Vagina (tissue), 2 donors: ENCODE results near the gene RUVBL2. TPM values are rescaled to one million over a fixed set of nuclear protein-coding genes. Genes with fewer than 3 reads are reported as not detected.

Experiments
- DNase-seq, 2 donors: peaks; one replicate each; pipeline ENCODE4 v3.0.0-alpha.2; 2017; ENCODE audit errors: extremely low spot score in 2 of 2
- H3K27ac ChIP-seq: fragments of 200-600 bp; sonication (generic); one replicate; pipeline ENCODE4 v1.5.1; 2019
- H3K27me3 ChIP-seq: fragments of 200-600 bp; sonication (generic); one replicate; pipeline ENCODE4 v1.5.1; 2019
- H3K36me3 ChIP-seq, 2 donors: fragments of 200-600 bp; sonication (generic); one replicate each; pipeline ENCODE4 v1.5.1; 2017 to 2019
- H3K4me1 ChIP-seq: fragments of 200-600 bp; sonication (generic); one replicate; pipeline ENCODE4 v1.5.1; 2019
- H3K4me3 ChIP-seq, 2 donors: fragments of 200-600 bp; sonication (generic); 1 replicate in 1 of 2; 2 replicates in 1 of 2; pipeline ENCODE4 v1.5.1; 2016 to 2019
- H3K9me3 ChIP-seq: fragments of 200-600 bp; sonication (generic); one replicate; pipeline ENCODE4 v1.5.1; 2019
- POLR2A ChIP-seq, 2 donors: fragments of 450-650 bp; IDR thresholded peaks; one replicate each; pipeline ENCODE4 v1.6.1; 2017; ENCODE audit warnings: antibody characterized with exemption in 2 of 2, mild to moderate bottlenecking in 2 of 2, moderate library complexity in 2 of 2
- POLR2AphosphoS5 ChIP-seq, 2 donors: sonication (generic); formaldehyde crosslinking; IDR thresholded peaks; one replicate each; pipeline ENCODE4 v1.9.0; 2017; ENCODE audit warnings: antibody characterized with exemption in 2 of 2, mild to moderate bottlenecking in 2 of 2, low read depth in 1 of 2; ENCODE audit not compliant: insufficient read depth in 1 of 2
- intact Hi-C: fragments of 100-400 bp; cut with DNase I; formaldehyde crosslinking; loops from one replicate; pipeline ENCODE4 v1.15.1; 2023
- total RNA-seq: library from RNA; depleted of rRNA; stranded (reverse); fragments of >200 nt; gene quantifications from one replicate; pipeline ENCODE4 v1.2.3, GENCODE V29; 2016
- TF ChIP-seq, protein P1 (sequence below), 3 experiments: fragments of 450-650 bp in 2 of 3; fragments of 200-600 bp in 1 of 3; sonication (generic) in 1 of 3; IDR thresholded peaks; one replicate each; pipeline ENCODE4 v1.5.1; 2017 to 2019; ENCODE audit warnings: antibody characterized with exemption in 3 of 3, mild to moderate bottlenecking in 2 of 3, moderate library complexity in 2 of 3

Gene RUVBL2
- total RNA-seq, 1 donor from 2014 or later: 100 TPM

DNA sequence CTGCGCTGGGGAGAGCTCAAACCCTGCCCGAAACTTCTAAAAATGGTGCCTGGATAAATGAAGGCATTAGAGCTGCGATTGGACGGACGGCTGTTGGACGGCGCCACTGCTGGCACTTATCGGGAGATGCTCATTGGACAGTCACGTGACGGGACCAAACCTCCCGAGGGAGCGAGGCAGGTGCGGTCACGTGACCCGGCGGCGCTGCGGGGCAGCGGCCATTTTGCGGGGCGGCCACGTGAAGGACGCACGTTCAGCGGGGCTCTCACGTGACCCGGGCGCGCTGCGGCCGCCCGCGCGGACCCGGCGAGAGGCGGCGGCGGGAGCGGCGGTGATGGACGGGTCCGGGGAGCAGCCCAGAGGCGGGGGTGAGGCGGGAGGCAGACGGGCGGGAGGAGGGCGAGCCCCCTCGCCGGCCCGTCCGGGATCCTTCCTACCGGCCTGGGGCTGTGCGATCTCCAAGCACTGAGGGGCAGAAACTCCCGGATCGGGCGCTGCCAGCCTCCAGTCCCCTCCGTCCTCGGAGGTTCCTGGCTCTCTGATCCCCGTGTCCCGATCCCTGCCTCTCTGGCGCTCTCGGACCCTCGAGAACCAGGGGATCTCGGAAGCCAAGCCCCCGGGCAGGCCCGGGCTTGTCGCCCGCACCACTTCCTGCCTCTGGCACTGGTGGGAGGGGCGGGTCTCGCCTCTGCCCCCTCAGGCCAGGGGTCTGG lies 38.9 kb upstream of the RUVBL2 start, which contains the start of gene BAX:
Gene BAX (plus strand): TSS at position 281 of the 713 bp plus-strand sequence. CDS start 54 bp downstream, at position 335.
- intact Hi-C loops: loop anchor here (5.0 kb wide), 1 partner anchor 47 kb away; no protein-coding TSS in a partner anchor
- peaks cover 17% of the 10 kb centered on the region for H3K4me1 ChIP-seq
- H3K27me3 ChIP-seq: no peaks in the 10 kb centered on the region
- TF ChIP-seq POLR2AphosphoS5 (IDR thresholded peaks at IDR 0.05; ENCODE audit: insufficient read depth in 1 of 2, low read depth in 1 of 2) (peak; percentile 63 to 89), POLR2A (IDR thresholded peaks at IDR 0.05) (peak in 1 of 2 donors; percentile 58)
- TF ChIP-seq, protein P1, sequence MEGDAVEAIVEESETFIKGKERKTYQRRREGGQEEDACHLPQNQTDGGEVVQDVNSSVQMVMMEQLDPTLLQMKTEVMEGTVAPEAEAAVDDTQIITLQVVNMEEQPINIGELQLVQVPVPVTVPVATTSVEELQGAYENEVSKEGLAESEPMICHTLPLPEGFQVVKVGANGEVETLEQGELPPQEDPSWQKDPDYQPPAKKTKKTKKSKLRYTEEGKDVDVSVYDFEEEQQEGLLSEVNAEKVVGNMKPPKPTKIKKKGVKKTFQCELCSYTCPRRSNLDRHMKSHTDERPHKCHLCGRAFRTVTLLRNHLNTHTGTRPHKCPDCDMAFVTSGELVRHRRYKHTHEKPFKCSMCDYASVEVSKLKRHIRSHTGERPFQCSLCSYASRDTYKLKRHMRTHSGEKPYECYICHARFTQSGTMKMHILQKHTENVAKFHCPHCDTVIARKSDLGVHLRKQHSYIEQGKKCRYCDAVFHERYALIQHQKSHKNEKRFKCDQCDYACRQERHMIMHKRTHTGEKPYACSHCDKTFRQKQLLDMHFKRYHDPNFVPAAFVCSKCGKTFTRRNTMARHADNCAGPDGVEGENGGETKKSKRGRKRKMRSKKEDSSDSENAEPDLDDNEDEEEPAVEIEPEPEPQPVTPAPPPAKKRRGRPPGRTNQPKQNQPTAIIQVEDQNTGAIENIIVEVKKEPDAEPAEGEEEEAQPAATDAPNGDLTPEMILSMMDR (IDR thresholded peaks at IDR 0.05): peak in 1 of 3 experiments; percentile 28
- peak within 1 kb of the TSS; percentile 62 to 67 for H3K4me3 ChIP-seq
- H3K9me3 ChIP-seq: no peaks in the 10 kb centered on the region
- DNase-seq: peak in 1 of 2 donors; percentile 94
- H3K36me3 ChIP-seq: no peaks in the 10 kb centered on the region
- H3K27ac ChIP-seq: peak within 1 kb of the TSS; percentile 89

DNA sequence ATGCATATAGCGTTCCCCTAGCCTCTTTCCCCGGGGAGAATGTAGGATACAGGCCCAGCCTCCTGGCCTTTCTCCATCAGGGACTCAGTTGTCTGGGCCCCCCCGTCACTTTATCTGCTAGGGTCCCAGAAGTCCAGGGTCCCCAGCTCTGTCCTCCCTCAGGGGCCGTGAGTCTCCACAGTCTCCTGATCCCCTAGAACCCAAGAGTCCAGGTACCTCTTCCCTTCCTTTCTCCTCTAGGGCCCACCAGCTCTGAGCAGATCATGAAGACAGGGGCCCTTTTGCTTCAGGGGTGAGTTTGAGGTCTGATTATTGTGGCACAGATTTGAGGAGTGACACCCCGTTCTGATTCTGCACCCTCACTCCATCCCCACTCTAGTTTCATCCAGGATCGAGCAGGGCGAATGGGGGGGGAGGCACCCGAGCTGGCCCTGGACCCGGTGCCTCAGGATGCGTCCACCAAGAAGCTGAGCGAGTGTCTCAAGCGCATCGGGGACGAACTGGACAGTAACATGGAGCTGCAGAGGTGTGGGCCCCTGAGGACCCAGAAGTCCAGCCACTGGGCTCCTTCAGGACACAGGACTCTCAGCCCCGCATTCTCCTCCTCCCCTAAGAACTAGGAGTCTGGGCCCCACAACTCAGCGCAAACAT lies 38.3 kb upstream of the RUVBL2 start:
- peak overlapping the region; percentile 62 to 67 for H3K4me3 ChIP-seq
- TF ChIP-seq, protein P1 (IDR thresholded peaks at IDR 0.05): no peak
- TF ChIP-seq POLR2A (IDR thresholded peaks at IDR 0.05) (no peak), POLR2AphosphoS5 (IDR thresholded peaks at IDR 0.05; ENCODE audit: insufficient read depth in 1 of 2, low read depth in 1 of 2) (no peak)
- DNase-seq: no peak
- H3K27ac ChIP-seq: peak overlapping the region; percentile 89
- H3K9me3 ChIP-seq: no peaks in the 10 kb centered on the region
- H3K4me1 ChIP-seq: peaks cover 17% of the 10 kb centered on the region
- intact Hi-C loops: no loop called here
- no peaks in the 10 kb centered on the region for H3K36me3 ChIP-seq
- H3K27me3 ChIP-seq: no peaks in the 10 kb centered on the region

DNA sequence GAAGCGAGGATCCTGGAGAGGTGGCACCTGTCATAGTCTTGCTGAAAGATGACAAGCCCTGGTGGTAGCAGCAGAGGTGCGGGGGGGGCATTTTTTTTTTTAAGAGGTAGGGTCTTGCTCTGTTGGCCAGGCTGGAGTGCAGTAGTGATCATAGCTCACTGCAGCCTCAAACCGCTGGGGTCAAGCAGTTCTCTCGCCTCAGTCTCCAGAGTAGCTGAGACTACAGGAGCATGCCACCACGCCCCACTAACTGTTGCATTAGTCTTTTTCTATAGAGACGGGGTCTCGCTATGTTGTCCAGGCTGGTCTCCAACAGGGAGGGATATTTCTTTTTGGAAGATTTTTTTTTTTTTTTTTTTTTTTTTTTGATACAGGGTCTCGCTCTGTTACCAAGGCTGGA lies 35.7 kb upstream of the RUVBL2 start:
- TF ChIP-seq, protein P1 (IDR thresholded peaks at IDR 0.05): no peak
- TF ChIP-seq POLR2A (IDR thresholded peaks at IDR 0.05): no peak
- no peak for TF ChIP-seq POLR2AphosphoS5 (IDR thresholded peaks at IDR 0.05; ENCODE audit: insufficient read depth in 1 of 2, low read depth in 1 of 2)
- no peaks in the 10 kb centered on the region for H3K27me3 ChIP-seq
- H3K9me3 ChIP-seq: no peaks in the 10 kb centered on the region
- intact Hi-C loops: no loop called here
- no peak overlapping the region for H3K4me3 ChIP-seq
- no peak for DNase-seq
- peaks cover 30% of the 10 kb centered on the region for H3K4me1 ChIP-seq
- H3K27ac ChIP-seq: no peak overlapping the region
- H3K36me3 ChIP-seq: peaks cover 0 to 4% of the 10 kb centered on the region in 2 donors

DNA sequence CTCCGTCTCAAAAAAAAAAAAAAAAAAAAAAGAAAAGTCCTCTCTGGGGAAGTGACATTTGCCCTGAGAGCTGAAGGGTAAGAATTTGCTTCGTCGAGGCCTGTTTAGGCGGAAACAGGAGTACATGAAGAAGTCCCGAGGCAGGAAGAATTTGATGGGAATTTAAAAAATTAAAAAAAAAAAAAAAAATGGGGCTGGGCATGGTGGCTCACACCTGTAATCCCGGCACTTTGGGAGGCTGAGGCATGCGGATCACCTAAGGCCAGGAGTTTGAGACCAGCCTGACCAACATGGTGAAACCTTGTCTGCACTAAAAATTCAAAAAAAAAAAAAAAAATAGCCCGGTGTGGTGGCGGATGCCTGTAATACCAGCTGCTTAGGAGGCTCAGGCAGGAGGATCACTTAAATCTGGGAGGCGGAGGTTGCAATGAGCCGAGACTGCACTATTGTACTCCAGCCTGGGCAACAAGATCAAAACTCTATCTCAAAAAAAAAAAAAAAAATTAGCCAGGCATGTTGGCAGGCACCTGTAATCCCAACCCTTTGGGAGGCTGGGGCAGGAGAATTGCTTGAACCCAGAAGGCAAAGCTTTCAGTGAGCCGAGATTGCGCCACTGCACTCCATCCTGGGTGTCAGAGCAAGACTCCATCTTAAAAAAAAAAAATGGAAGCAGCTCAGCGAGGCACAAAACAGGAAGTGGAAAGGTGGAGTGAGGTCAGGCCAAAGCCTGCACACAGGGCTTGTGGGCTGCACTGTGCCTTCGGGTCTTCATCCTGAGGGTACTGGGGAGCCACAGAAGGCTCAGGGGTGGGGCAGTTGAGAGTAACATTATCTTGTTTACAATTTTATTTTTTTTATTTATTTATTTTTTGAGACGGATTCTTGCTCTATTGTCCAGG lies 34.1 kb upstream of the RUVBL2 start:
- Histone ChIP-seq H3K4me1 (peaks cover 41% of the 10 kb centered on the region), H3K9me3 (no peaks in the 10 kb centered on the region), H3K36me3 (peaks cover 0 to 4% of the 10 kb centered on the region in 2 donors), H3K4me3 (no peak overlapping the region), H3K27me3 (no peaks in the 10 kb centered on the region), H3K27ac (no peak overlapping the region)
- TF ChIP-seq POLR2AphosphoS5 (IDR thresholded peaks at IDR 0.05; ENCODE audit: insufficient read depth in 1 of 2, low read depth in 1 of 2) (no peak), POLR2A (IDR thresholded peaks at IDR 0.05) (no peak)
- TF ChIP-seq, protein P1 (IDR thresholded peaks at IDR 0.05): no peak
- intact Hi-C loops: loop anchor here (10.0 kb wide), 2 partner anchors 85 to 325 kb away; partner anchors contain the start of genes DBP and PPP1R15A
- DNase-seq: no peak
